ENCODE data around the gene MFSD11.
"Not testable (repeated sequence)": the region's sequence is repeated elsewhere in the genome, so short reads cannot be mapped to it uniquely, and the experiment has no call there.

Gene MFSD11

DNA sequence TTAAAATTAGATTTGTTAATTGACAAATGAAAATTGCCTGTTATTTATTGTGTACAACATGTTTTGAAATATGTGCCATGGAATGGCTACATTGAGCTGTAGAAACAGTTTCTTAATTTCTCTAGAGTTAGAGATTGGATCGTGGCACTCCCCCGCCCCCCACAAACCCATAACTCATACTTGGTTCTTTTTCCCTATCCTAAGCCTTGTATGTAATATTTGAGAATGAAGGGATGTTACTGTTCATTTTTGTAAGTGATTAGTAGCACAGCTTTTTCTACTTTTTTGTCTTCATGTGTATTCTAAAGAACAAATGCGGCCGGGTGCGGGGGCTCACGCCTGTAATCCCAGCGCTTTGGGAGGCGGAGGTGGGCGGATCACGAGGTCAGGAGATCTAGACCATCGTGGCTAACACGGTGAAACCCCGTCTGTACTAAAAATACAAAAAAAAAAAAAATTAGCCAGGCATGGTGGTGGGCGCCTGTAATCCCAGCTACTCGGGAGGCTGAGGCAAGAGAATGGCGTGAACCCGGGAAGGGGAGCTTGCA is 1.7 kb downstream of the MFSD11 start:
- H3K9me3 ChIP-seq (ENCODE audit: insufficient read depth, low read depth, low read length); H3K4me3 ChIP-seq (ENCODE audit: low read length); H3K9ac ChIP-seq (ENCODE audit: low read depth, low read length); H3K4me1 ChIP-seq (ENCODE audit: insufficient read depth, low read length); H3K27me3 ChIP-seq (ENCODE audit: insufficient read depth, low read length); H3K27ac ChIP-seq (ENCODE audit: low read depth, low read length): not testable (repeated sequence)
- peaks cover 47% of the 10 kb centered on the region for H3K36me3 ChIP-seq (ENCODE audit: insufficient read depth, low read length)
- WGBS = 92% methylated on average over 15 of the region's 17 CpGs

DNA sequence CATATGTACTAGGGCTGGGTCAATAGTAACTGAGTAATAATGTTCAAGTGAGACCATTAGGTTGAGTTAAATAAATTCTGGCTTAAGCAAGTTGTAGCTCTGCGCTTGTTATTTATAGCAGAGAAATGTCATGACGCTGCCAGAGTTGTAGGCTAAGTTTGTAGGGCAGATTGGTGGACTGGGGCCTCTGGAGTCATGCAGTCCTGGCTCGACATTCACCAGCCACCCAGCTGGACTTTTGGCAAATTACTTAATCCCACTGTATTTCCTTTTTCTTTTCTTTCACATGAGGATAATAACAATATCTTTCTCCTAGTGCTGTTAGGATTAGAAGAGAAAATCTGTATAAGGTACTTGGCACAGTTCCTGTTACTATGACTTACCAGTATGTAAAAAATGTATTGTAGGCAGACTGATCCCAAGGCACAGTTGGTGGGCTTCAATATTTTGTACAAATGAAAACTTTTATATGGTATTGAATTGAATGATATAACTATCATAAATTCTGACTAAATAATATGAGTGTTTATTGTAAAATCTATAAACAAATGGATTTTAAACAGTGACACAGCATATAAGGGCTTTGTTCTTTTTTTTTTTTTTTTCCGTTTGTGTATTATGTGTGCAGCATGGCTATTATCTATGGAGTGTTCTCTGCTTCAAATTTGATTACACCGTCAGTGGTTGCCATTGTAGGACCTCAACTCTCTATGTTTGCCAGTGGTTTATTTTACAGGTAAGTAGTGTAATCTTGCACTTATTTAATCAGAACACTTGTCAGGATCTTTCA is 2.6 kb downstream of the MFSD11 start:
- Histone ChIP-seq H3K4me1 (ENCODE audit: insufficient read depth, low read length) (peaks cover 5% of the 10 kb centered on the region; the same call in 1 of the 2 replicates), H3K9me3 (ENCODE audit: insufficient read depth, low read depth, low read length) (no peaks in the 10 kb centered on the region), H3K36me3 (ENCODE audit: insufficient read depth, low read length) (peaks cover 47% of the 10 kb centered on the region), H3K9ac (ENCODE audit: low read depth, low read length) (no peak overlapping the region), H3K4me3 (ENCODE audit: low read length) (no peak overlapping the region), H3K27me3 (ENCODE audit: insufficient read depth, low read length) (no peaks in the 10 kb centered on the region), H3K27ac (ENCODE audit: low read depth, low read length) (no peak overlapping the region)
- 98% methylated on average over 5 of the region's 5 CpGs for WGBS

DNA sequence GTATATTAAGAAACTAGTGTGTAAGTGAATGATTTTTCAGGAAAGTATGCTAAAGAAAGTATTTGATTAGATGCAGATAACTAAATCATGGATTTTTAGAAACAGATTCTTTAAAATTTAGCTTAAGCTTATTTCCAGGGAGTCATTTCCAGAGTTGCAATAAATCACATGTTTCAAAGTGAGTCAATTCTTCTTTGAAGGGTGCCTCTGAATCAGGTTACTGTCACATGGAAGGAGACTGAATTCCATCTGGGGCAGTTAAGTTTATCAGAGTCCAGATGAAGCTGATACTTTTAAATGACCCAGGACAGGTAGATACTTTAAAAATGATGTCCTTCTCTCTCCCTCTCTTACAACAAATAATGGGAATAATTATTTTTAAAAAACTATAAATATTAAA is 5.0 kb downstream of the MFSD11 start:
- Histone ChIP-seq H3K9me3 (ENCODE audit: insufficient read depth, low read depth, low read length) (no peaks in the 10 kb centered on the region), H3K4me3 (ENCODE audit: low read length) (no peak overlapping the region), H3K4me1 (ENCODE audit: insufficient read depth, low read length) (peaks cover 5% of the 10 kb centered on the region; the same call in 1 of the 2 replicates), H3K27ac (ENCODE audit: low read depth, low read length) (no peak overlapping the region), H3K27me3 (ENCODE audit: insufficient read depth, low read length) (no peaks in the 10 kb centered on the region), H3K9ac (ENCODE audit: low read depth, low read length) (no peak overlapping the region), H3K36me3 (ENCODE audit: insufficient read depth, low read length) (peaks cover 54% of the 10 kb centered on the region)

DNA sequence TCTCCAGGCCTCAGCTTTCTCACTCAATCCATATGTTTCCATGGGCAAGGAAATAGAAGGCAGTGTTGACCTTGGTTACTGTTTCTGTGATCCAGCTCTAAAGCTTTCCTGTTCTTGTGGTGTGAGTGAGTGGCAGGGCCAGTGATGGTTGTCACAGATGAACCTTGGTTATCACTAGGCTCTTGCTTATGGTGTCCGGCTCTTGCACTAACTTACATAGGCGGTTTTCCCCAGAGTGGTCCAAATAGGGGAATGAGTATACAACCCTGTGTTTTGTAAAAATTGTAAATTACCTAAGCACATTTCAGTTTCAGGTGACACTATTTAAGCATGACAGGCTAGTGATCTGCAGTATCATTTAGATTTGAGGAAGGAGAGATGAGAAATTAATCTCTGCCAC is 6.8 kb downstream of the MFSD11 start:
- no peaks in the 10 kb centered on the region for H3K9me3 ChIP-seq (ENCODE audit: insufficient read depth, low read depth, low read length)
- no peak overlapping the region for H3K9ac ChIP-seq (ENCODE audit: low read depth, low read length)
- no peaks in the 10 kb centered on the region for H3K27me3 ChIP-seq (ENCODE audit: insufficient read depth, low read length)
- no peak overlapping the region for H3K27ac ChIP-seq (ENCODE audit: low read depth, low read length)
- H3K4me3 ChIP-seq (ENCODE audit: low read length) = no peak overlapping the region
- 100% methylated on average over 2 of the region's 2 CpGs for WGBS
- H3K4me1 ChIP-seq (ENCODE audit: insufficient read depth, low read length) = no peaks in the 10 kb centered on the region
- H3K36me3 ChIP-seq (ENCODE audit: insufficient read depth, low read length) = peaks cover 54% of the 10 kb centered on the region

DNA sequence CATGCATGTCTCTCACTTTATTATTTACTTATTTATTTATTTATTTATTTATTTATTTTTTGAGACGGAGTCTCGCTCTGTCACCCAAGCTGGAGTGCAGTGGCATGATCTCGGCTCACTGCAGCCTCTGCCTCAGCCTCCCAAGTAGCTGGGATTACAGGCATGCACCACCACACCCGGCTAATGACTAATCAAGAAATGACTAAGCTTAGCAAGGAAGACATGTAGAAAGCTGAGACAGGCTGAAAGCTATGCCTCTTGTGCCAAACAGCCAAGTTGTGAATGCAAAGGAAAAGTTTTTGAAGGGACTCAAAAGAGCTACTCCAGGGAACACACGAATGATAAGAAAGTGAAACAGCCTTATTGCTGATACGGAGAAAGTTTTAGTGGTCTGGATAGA is 7.9 kb downstream of the MFSD11 start:
- H3K9ac ChIP-seq (ENCODE audit: low read depth, low read length); H3K27ac ChIP-seq (ENCODE audit: low read depth, low read length); H3K4me1 ChIP-seq (ENCODE audit: insufficient read depth, low read length); H3K4me3 ChIP-seq (ENCODE audit: low read length); H3K9me3 ChIP-seq (ENCODE audit: insufficient read depth, low read depth, low read length); H3K27me3 ChIP-seq (ENCODE audit: insufficient read depth, low read length): not testable (repeated sequence)
- peaks cover 54% of the 10 kb centered on the region for H3K36me3 ChIP-seq (ENCODE audit: insufficient read depth, low read length)
- WGBS = 95% methylated on average over 6 of the region's 6 CpGs

DNA sequence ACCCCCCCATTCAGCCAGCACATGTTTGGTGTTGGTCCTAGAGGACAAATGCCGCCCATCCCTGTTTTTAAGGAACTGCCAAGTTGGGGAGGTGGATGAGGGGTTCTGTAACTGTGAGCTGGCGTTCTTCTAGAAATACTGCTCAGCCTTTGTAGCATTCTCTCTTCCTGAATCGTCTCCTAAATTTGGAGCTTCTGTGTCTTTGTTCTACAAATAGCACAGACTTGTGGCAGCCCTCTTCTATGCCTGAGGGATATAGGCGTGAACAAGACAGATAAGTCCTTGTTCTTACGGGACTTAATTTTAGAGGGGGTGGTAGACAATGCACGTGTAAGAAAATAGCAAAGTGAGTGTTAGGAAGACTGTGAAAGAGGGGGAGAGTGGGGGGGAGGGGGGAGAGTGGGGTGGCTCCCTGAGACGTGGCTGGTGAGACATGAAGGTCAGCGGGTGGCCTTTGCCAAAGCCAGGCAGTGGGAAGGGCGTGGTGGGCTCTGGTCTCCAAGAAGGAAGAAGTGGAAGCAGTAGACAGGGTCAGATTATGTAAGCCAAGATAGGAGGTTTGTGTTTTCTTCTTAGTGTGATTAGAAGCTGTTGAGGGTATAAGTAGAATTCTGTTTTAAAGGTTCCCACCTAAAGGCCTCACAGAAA is 9.9 kb downstream of the MFSD11 start:
- 90% methylated on average over 9 of the region's 9 CpGs for WGBS
- H3K4me1 ChIP-seq (ENCODE audit: insufficient read depth, low read length) = no peaks in the 10 kb centered on the region
- H3K4me3 ChIP-seq (ENCODE audit: low read length) = no peak overlapping the region
- no peaks in the 10 kb centered on the region for H3K27me3 ChIP-seq (ENCODE audit: insufficient read depth, low read length)
- no peak overlapping the region for H3K27ac ChIP-seq (ENCODE audit: low read depth, low read length)
- H3K9me3 ChIP-seq (ENCODE audit: insufficient read depth, low read depth, low read length) = no peaks in the 10 kb centered on the region
- no peak overlapping the region for H3K9ac ChIP-seq (ENCODE audit: low read depth, low read length)
- H3K36me3 ChIP-seq (ENCODE audit: insufficient read depth, low read length) = peaks cover 40% of the 10 kb centered on the region

DNA sequence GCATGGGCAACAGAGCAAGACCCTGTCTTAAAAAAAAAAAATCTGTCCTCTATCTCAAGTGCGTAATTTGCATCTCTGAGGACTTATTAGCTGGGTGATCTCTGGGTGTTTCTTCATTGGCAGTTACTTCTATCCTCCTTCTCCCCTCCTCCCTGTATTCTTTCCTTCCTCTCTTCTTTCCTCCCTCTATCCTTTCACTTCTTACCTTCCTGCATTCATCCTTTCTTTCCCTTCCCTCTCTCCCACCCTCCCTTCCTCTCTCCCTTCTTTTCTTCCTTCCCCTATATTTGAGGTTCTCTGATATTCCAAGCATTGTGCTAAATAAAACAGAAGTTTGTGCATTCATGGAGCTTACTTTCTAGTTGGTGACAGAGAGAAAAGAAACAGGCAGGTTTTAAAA is 10.7 kb downstream of the MFSD11 start:
- no peak overlapping the region for H3K27ac ChIP-seq (ENCODE audit: low read depth, low read length)
- no peak overlapping the region for H3K9ac ChIP-seq (ENCODE audit: low read depth, low read length)
- no peaks in the 10 kb centered on the region for H3K9me3 ChIP-seq (ENCODE audit: insufficient read depth, low read depth, low read length)
- peaks cover 37% of the 10 kb centered on the region for H3K36me3 ChIP-seq (ENCODE audit: insufficient read depth, low read length)
- no peak overlapping the region for H3K4me3 ChIP-seq (ENCODE audit: low read length)
- 100% methylated on average over 1 of the region's 1 CpG for WGBS
- H3K27me3 ChIP-seq (ENCODE audit: insufficient read depth, low read length) = no peaks in the 10 kb centered on the region
- H3K4me1 ChIP-seq (ENCODE audit: insufficient read depth, low read length) = no peaks in the 10 kb centered on the region

DNA sequence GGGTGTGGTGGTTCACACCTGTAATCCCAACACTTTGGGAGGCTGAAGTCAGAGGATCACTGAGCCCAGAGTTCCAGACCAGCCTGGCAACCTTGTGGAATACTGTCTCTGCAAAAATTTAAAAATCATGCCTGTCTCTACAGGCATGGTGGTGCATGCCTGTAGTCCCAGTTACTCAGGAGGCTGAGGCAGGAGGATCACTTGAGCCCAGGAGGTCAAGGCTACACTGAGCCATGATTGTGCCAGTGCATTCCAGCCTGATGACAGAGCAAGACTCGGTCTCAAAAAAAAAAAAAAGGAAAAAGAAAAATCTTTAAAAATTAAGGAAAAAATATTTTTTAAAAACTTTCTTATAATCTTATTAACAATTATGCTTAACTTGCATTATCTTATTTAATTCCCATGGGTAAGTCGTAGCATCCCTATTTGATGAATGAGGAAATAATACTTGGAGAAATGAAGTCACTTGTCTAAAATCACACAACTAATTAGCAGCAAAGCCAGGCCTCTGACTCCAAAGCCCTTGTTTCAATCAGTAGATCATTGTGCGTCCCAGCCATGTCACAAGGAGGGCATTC is 13.6 kb downstream of the MFSD11 start:
- Histone ChIP-seq H3K27me3 (ENCODE audit: insufficient read depth, low read length) (no peaks in the 10 kb centered on the region), H3K27ac (ENCODE audit: low read depth, low read length) (no peak overlapping the region), H3K36me3 (ENCODE audit: insufficient read depth, low read length) (peaks cover 22% of the 10 kb centered on the region), H3K4me1 (ENCODE audit: insufficient read depth, low read length) (no peaks in the 10 kb centered on the region), H3K9ac (ENCODE audit: low read depth, low read length) (no peak overlapping the region), H3K9me3 (ENCODE audit: insufficient read depth, low read depth, low read length) (no peaks in the 10 kb centered on the region), H3K4me3 (ENCODE audit: low read length) (no peak overlapping the region)
- WGBS = 100% methylated on average over 1 of the region's 3 CpGs

DNA sequence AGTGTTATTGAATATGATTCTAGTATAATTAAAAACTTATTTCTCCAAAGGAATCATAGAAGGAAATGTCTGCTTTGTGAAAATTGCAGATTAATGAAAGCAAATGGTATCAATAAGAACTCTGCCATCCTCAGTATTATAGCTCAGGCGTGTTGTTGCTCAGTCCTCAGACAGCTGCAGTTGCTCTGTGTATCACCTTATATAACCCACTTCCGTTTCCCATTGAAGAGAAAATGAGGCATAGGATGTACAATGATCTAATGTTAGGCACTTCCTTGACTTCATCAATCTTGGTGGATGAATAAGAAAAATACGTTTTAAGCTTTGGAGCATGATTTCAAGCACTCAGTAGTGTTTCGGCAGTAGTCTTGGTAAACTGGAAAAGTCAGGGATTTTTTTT is 14.1 kb downstream of the MFSD11 start:
- H3K27ac ChIP-seq (ENCODE audit: low read depth, low read length) = no peak overlapping the region
- H3K9me3 ChIP-seq (ENCODE audit: insufficient read depth, low read depth, low read length) = no peaks in the 10 kb centered on the region
- H3K4me3 ChIP-seq (ENCODE audit: low read length) = no peak overlapping the region
- H3K27me3 ChIP-seq (ENCODE audit: insufficient read depth, low read length) = no peaks in the 10 kb centered on the region
- 98% methylated on average over 4 of the region's 4 CpGs for WGBS
- no peak overlapping the region for H3K9ac ChIP-seq (ENCODE audit: low read depth, low read length)
- no peaks in the 10 kb centered on the region for H3K4me1 ChIP-seq (ENCODE audit: insufficient read depth, low read length)
- H3K36me3 ChIP-seq (ENCODE audit: insufficient read depth, low read length) = peaks cover 20% of the 10 kb centered on the region

DNA sequence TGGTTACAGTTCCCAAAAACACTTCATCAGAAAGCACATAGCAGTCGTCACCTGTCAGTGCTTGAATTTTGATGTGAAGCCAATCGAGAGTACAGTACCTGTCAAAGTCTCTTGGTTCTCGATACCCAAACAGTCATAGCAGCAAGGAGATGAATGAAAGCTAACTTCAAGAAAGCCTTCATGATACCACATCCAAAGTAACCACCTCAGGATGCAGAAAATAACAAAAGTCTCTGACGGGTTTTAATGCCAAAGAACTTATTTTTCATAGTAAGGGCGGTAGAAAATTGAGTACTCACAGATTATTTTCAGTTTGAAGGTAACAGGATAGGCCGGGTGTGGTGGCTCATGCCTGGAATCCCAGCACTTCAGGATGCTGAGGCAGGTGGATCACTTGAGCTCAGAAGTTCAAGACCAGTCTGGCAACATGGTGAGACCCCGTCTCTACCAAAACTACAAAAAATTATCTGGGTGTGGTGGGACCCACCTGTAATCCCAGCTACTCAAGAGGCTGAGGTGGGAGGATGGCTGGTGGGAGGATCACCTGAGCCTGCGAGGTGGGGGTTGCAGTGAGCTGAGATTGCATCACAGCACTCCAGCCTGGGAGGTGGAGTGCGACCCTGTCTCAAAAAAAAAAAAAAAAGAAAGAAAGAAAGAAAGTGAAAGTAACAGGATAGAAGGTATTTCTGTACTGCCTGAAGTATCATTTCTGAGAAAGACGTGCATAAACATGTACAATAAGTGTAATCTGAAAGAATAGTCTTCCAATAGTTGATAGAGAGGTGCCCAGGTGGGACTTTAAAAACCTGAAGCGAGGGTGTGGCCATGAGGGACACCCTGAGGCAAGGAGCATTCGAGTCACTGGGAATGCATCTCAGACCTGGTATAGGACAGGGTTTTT is 15.4 kb downstream of the MFSD11 start:
- Histone ChIP-seq H3K36me3 (ENCODE audit: insufficient read depth, low read length) (peaks cover 24% of the 10 kb centered on the region), H3K9ac (ENCODE audit: low read depth, low read length) (no peak overlapping the region)

More for the DNA sequence above, 15.4 kb downstream of the MFSD11 start:
- Histone ChIP-seq H3K27me3 (ENCODE audit: insufficient read depth, low read length) (no peaks in the 10 kb centered on the region), H3K4me3 (ENCODE audit: low read length) (no peak overlapping the region), H3K9me3 (ENCODE audit: insufficient read depth, low read depth, low read length) (no peaks in the 10 kb centered on the region), H3K27ac (ENCODE audit: low read depth, low read length) (no peak overlapping the region), H3K4me1 (ENCODE audit: insufficient read depth, low read length) (no peaks in the 10 kb centered on the region)
- WGBS = 94% methylated on average over 12 of the region's 12 CpGs
